GM23338 (cell line): ENCODE data around the gene PLA2G12A. TPM values are rescaled to one million over a fixed set of nuclear protein-coding genes. Genes with fewer than 3 reads are reported as not detected.

Source experiments
- ATAC-seq: fragments of 200-7000 bp; cut with Tn5 transposase; 3 replicates; pipeline ENCODE4 v1.9.1; 2020
- DNase-seq: peaks from one replicate; pipeline ENCODE4 v3.0.0-alpha.2; 2015; ENCODE audit warnings: low spot score
- H2AFZ ChIP-seq: fragments of 200-600 bp; sonication (generic); 2 replicates; pipeline ENCODE4 v1.8.0; 2016; ENCODE audit warnings: antibody characterized with exemption, mild to moderate bottlenecking, moderate library complexity
- H3F3A ChIP-seq: fragments of 200-600 bp; sonication (generic); replicated peaks from 2 replicates; pipeline ENCODE4 v1.8.0; 2017; ENCODE audit warnings: antibody characterized with exemption, mixed run types, low read depth
- H3K27ac ChIP-seq: fragments of 200-600 bp; sonication (generic); 2 replicates; pipeline ENCODE4 v1.6.1; 2016; ENCODE audit warnings: low read depth
- H3K27me3 ChIP-seq: fragments of 200-600 bp; sonication (generic); 2 replicates; pipeline ENCODE4 v1.8.0; 2016; ENCODE audit warnings: mild to moderate bottlenecking, mixed run types, moderate library complexity; ENCODE audit not compliant: insufficient read depth
- H3K36me3 ChIP-seq: fragments of 200-600 bp; sonication (generic); 2 replicates; pipeline ENCODE4 v1.8.0; 2016; ENCODE audit warnings: mild to moderate bottlenecking; ENCODE audit not compliant: insufficient read depth
- H3K4me1 ChIP-seq: fragments of 200-600 bp; sonication (generic); 2 replicates; pipeline ENCODE4 v1.8.0; 2016; ENCODE audit warnings: mild to moderate bottlenecking, moderate library complexity; ENCODE audit not compliant: insufficient read depth
- H3K4me2 ChIP-seq: fragments of 200-600 bp; sonication (generic); 2 replicates; pipeline ENCODE4 v1.7.1; 2017; ENCODE audit warnings: mixed run types
- H3K4me3 ChIP-seq: fragments of 200-600 bp; sonication (generic); 2 replicates; pipeline ENCODE4 v1.6.1; 2016; ENCODE audit warnings: mixed run types
- H3K79me2 ChIP-seq: fragments of 200-600 bp; sonication (generic); replicated peaks from 2 replicates; pipeline ENCODE4 v1.8.0; 2017; ENCODE audit warnings: mild to moderate bottlenecking; ENCODE audit not compliant: insufficient read depth
- H3K9me2 ChIP-seq: fragments of 200-600 bp; sonication (generic); 2 replicates; pipeline ENCODE4 v1.8.0; 2017; ENCODE audit not compliant: insufficient read depth
- H4K20me1 ChIP-seq: fragments of 200-600 bp; sonication (generic); replicated peaks from 2 replicates; pipeline ENCODE4 v1.8.0; 2017; ENCODE audit warnings: mild to moderate bottlenecking; ENCODE audit not compliant: insufficient read depth
- H3K27ac Mint-ChIP-seq: 2 replicates; pipeline ENCODE4 v1.8.0; 2020; ENCODE audit warnings: inconsistent platforms, mild to moderate bottlenecking, moderate library complexity, mixed read lengths
- H3K27me3 Mint-ChIP-seq: 3 replicates; pipeline ENCODE4 v1.8.0; 2022; ENCODE audit warnings: low read depth, mild to moderate bottlenecking, moderate library complexity, mixed read lengths, inconsistent platforms; ENCODE audit not compliant: insufficient read depth, poor library complexity
- H3K36me3 Mint-ChIP-seq: 3 replicates; pipeline ENCODE4 v1.8.0; 2021; ENCODE audit warnings: low read depth, mild to moderate bottlenecking, inconsistent platforms, moderate library complexity, mixed read lengths
- H3K4me1 Mint-ChIP-seq: 3 replicates; pipeline ENCODE4 v1.8.0; 2020; ENCODE audit warnings: mild to moderate bottlenecking, inconsistent platforms, mixed read lengths
- H3K4me3 Mint-ChIP-seq: 3 replicates; pipeline ENCODE4 v1.8.0; 2021; ENCODE audit warnings: moderate library complexity, mild to moderate bottlenecking, inconsistent platforms, mixed read lengths
- H3K9me3 Mint-ChIP-seq: 3 replicates; pipeline ENCODE4 v1.8.0; 2020; ENCODE audit warnings: moderate library complexity, mild to moderate bottlenecking, inconsistent platforms, mixed read lengths
- CREB1 ChIP-seq: fragments of 250-450 bp; sonication (Bioruptor Pico); IDR thresholded peaks from 2 replicates; pipeline ENCODE4 v1.5.0; 2020; ENCODE audit warnings: low read depth, mild to moderate bottlenecking, moderate library complexity
- CTCF ChIP-seq, 2 experiments: fragments of 200-600 bp in 1 of 2; sonication (generic) in 1 of 2; conservative IDR thresholded peaks; 2 replicates each; pipeline versions ENCODE4 v1.5.1 to v1.6.1; 2016 to 2017; ENCODE audit warnings: antibody characterized with exemption in 2 of 2, low read depth in 2 of 2, mild to moderate bottlenecking in 2 of 2, moderate library complexity in 1 of 2
- ETS1 ChIP-seq: IDR thresholded peaks from 2 replicates; pipeline ENCODE4 v1.6.1; 2016; ENCODE audit warnings: antibody characterized with exemption
- EZH2 ChIP-seq: fragments of 200-600 bp; sonication (generic); IDR thresholded peaks from one replicate; pipeline ENCODE4 v1.8.0; 2017; ENCODE audit warnings: antibody characterized with exemption, mild to moderate bottlenecking, low read depth; ENCODE audit not compliant: unreplicated experiment
- EZH2phosphoT487 ChIP-seq: fragments of 200-600 bp; sonication (generic); IDR thresholded peaks from one replicate; pipeline ENCODE4 v1.8.1; 2018; ENCODE audit warnings: antibody characterized with exemption; ENCODE audit not compliant: unreplicated experiment
- JUNB ChIP-seq: IDR thresholded peaks from one replicate; pipeline ENCODE4 v1.6.1; 2016; ENCODE audit warnings: antibody characterized with exemption; ENCODE audit not compliant: unreplicated experiment
- NANOG ChIP-seq: IDR thresholded peaks from 2 replicates; pipeline ENCODE4 v1.6.1; 2016; ENCODE audit warnings: antibody characterized with exemption, borderline replicate concordance
- POLR2AphosphoS5 ChIP-seq: IDR thresholded peaks from 2 replicates; pipeline ENCODE4 v1.6.1; 2016; ENCODE audit warnings: antibody characterized with exemption, low read depth
- REST ChIP-seq: IDR thresholded peaks from one replicate; pipeline ENCODE4 v1.6.1; 2018; ENCODE audit warnings: antibody characterized with exemption; ENCODE audit not compliant: unreplicated experiment
- STAT1 ChIP-seq: IDR thresholded peaks from one replicate; pipeline ENCODE4 v1.6.1; 2016; ENCODE audit warnings: antibody characterized with exemption; ENCODE audit not compliant: unreplicated experiment
- ZNF114 ChIP-seq: fragments of 250-450 bp; sonication (Bioruptor Pico); IDR thresholded peaks from 2 replicates; pipeline ENCODE4 v1.5.0; 2020; ENCODE audit warnings: mild to moderate bottlenecking, moderate library complexity
- ZNF331 ChIP-seq: fragments of 250-450 bp; sonication (Bioruptor Pico); IDR thresholded peaks from 2 replicates; pipeline ENCODE4 v1.5.0; 2020; ENCODE audit warnings: low read depth, mild to moderate bottlenecking, moderate library complexity
- ZNF462 ChIP-seq: fragments of 250-450 bp; sonication (Bioruptor Pico); IDR thresholded peaks from 2 replicates; pipeline ENCODE4 v1.5.0; 2020; ENCODE audit warnings: mild to moderate bottlenecking, moderate library complexity
- polyA plus RNA-seq: library from polyadenylated mRNA; unstranded; fragments of >200 nt; fragmentation: Nextera tagmentation; extraction: Ambion mirVana; gene quantifications from 2 replicates; pipeline ENCODE4 v1.2.1, GENCODE V29; 2016
- total RNA-seq: library from RNA; depleted of rRNA; stranded (reverse); fragments of >200 nt; shearing (Covaris generic); gene quantifications from 2 replicates; pipeline ENCODE4 v1.2.3, GENCODE V29; 2014

Gene PLA2G12A
- total and polyA plus RNA-seq, 2 experiments from 2014 or later: 30.8 to 70.7 TPM

GRCh38 chr4:109682875-109683274 is 47.0 kb downstream of the PLA2G12A start:
- Histone ChIP-seq H3K27me3 (no peaks in the 10 kb centered on the region), H2AFZ (no peak overlapping the region), H3F3A (no peaks in the 10 kb centered on the region), H3K9me2 (no peaks in the 10 kb centered on the region; the same call in 1 of the 2 replicates), H4K20me1 (no peaks in the 10 kb centered on the region), H3K4me1 (peaks cover 23% of the 10 kb centered on the region), H3K36me3 (no peaks in the 10 kb centered on the region), H3K27ac (no peak overlapping the region), H3K4me3 (0 out of 2 replicates have a peak overlapping the region, but pooled peaks have one; percentile 14), H3K4me2 (peak overlapping the region; percentile 31), H3K79me2 (no peaks in the 10 kb centered on the region)
- H3K9me3 Mint-ChIP-seq: peaks cover 27% of the 10 kb centered on the region
- peak; percentile 74 for ATAC-seq
- peaks cover 35% of the 10 kb centered on the region for H3K36me3 Mint-ChIP-seq
- H3K27me3 Mint-ChIP-seq: peaks cover 4% of the 10 kb centered on the region
- peak; percentile 61 for DNase-seq
- H3K4me1 Mint-ChIP-seq: peaks cover 32% of the 10 kb centered on the region
- no peak overlapping the region for H3K4me3 Mint-ChIP-seq
- no peak overlapping the region for H3K27ac Mint-ChIP-seq
- TF ChIP-seq EZH2phosphoT487: no peak
- TF ChIP-seq ZNF462: no peak
- no peak for TF ChIP-seq POLR2AphosphoS5
- no peak for TF ChIP-seq STAT1
- no peak for TF ChIP-seq ETS1
- no peak for TF ChIP-seq ZNF114 (CRISPR knock-in tag)
- TF ChIP-seq JUNB: no peak
- no peak for TF ChIP-seq CTCF (conservative IDR thresholded peaks at IDR 0.05; ENCODE audit: low read depth in 2 of 2)
- no peak for TF ChIP-seq NANOG
- no peak for TF ChIP-seq REST
- TF ChIP-seq ZNF331 (CRISPR knock-in tag): no peak
- no peak for TF ChIP-seq CREB1 (CRISPR knock-in tag)
- no peak for TF ChIP-seq EZH2
